OCI-LY7 (cell line): Measurements from ENCODE around the gene RPL29. TPM values are rescaled to one million over a fixed set of nuclear protein-coding genes. Genes with fewer than 3 reads are reported as not detected.

ENCODE experiments used
- BruUV-seq: library from RNA; stranded (reverse); fragments of 400-500 nt; replicated peaks from 2 replicates; lab custom pipeline; 2021; lab: Mats Ljungman, UMichigan
- CTCF ChIA-PET: fragments of 300-600 bp; sonication (Branson Sonifier 250); formaldehyde crosslinking; loops from one replicate; lab custom pipeline; 2022; ENCODE audit warnings: antibody characterized with exemption; ENCODE audit not compliant: unreplicated experiment; lab: Charles Lee
- POLR2A ChIA-PET: fragments of 300-600 bp; sonication (Branson Sonifier 250); formaldehyde crosslinking; loops from one replicate; lab custom pipeline; 2022; ENCODE audit warnings: antibody characterized with exemption; lab: Charles Lee
- DNase-seq: peaks from one replicate; pipeline ENCODE4 v3.0.0-alpha.2; 2015; ENCODE audit warnings: low spot score
- H2AFZ ChIP-seq: fragments of 200-600 bp; sonication (generic), shearing (Covaris generic); 2 replicates; pipeline ENCODE4 v1.6.1; 2014; ENCODE audit warnings: mild to moderate bottlenecking, antibody characterized with exemption, low read length, moderate library complexity
- H3K27ac ChIP-seq: fragments of 200-600 bp; sonication (generic); 2 replicates; pipeline ENCODE4 v1.5.1; 2014; ENCODE audit warnings: mixed run types, low read depth, mild to moderate bottlenecking, moderate library complexity, low read length, inconsistent platforms; ENCODE audit not compliant: poor library complexity, severe bottlenecking
- H3K36me3 ChIP-seq: fragments of 200-600 bp; sonication (generic); 2 replicates; pipeline ENCODE4 v1.6.1; 2014; ENCODE audit warnings: mild to moderate bottlenecking, antibody characterized with exemption, low read length, moderate library complexity, mixed read lengths; ENCODE audit not compliant: insufficient read depth
- H3K4me1 ChIP-seq: fragments of 200-600 bp; sonication (generic); 2 replicates; pipeline ENCODE4 v1.5.1; 2014; ENCODE audit warnings: mild to moderate bottlenecking, low read length; ENCODE audit not compliant: insufficient read depth, poor library complexity, severe bottlenecking
- H3K4me2 ChIP-seq: fragments of 200-600 bp; sonication (generic); 2 replicates; pipeline ENCODE4 v1.6.1; 2014; ENCODE audit warnings: mild to moderate bottlenecking, low read length
- H3K4me3 ChIP-seq: fragments of 200-600 bp; sonication (generic); 2 replicates; pipeline ENCODE4 v1.5.1; 2014; ENCODE audit warnings: mild to moderate bottlenecking, low read depth, low read length; ENCODE audit not compliant: poor library complexity, severe bottlenecking
- H3K79me2 ChIP-seq: fragments of 200-600 bp; sonication (generic); 2 replicates; pipeline ENCODE4 v1.6.1; 2016; ENCODE audit warnings: low read depth, mild to moderate bottlenecking, low read length, moderate library complexity, mixed read lengths; ENCODE audit not compliant: insufficient read depth
- H3K9me2 ChIP-seq: fragments of 200-600 bp; sonication (generic); 2 replicates; pipeline ENCODE4 v1.6.1; 2016; ENCODE audit warnings: mild to moderate bottlenecking, low read length, mixed read lengths; ENCODE audit not compliant: insufficient read depth
- H3K9me3 ChIP-seq: fragments of 200-600 bp; sonication (generic); 2 replicates; pipeline ENCODE4 v1.6.1; 2014; ENCODE audit warnings: mild to moderate bottlenecking, mixed run types, low read length, mixed read lengths
- H4K20me1 ChIP-seq: fragments of 200-600 bp; sonication (generic); 2 replicates; pipeline ENCODE4 v1.6.1; 2014; ENCODE audit warnings: mild to moderate bottlenecking, antibody characterized with exemption, low read length, moderate library complexity, mixed read lengths; ENCODE audit not compliant: insufficient read depth
- EZH2phosphoT487 ChIP-seq: fragments of 200-600 bp; sonication (generic); IDR thresholded peaks from 2 replicates; pipeline ENCODE4 v1.6.1; 2018; ENCODE audit warnings: low read depth, borderline replicate concordance, mild to moderate bottlenecking, mixed run types, antibody characterized with exemption, low read length, moderate library complexity, mixed read lengths
- intact Hi-C: fragments of 100-400 bp; cut with micrococcal nuclease; formaldehyde crosslinking; loops from one replicate; pipeline ENCODE4 v1.10.0; 2022; ENCODE audit not compliant: unreplicated experiment
- total RNA-seq, 2 experiments: library from RNA; depleted of rRNA in 1 of 2; stranded (reverse); fragments of >200 nt in 1 of 2; shearing (Covaris generic) in 1 of 2; gene quantifications; 2 replicates each; pipeline ENCODE4 v1.2.3, GENCODE V29; 2014 to 2022
- TF ChIP-seq, protein P1 (sequence below): fragments of 200-600 bp; sonication (generic); conservative IDR thresholded peaks from 2 replicates; pipeline ENCODE4 v1.5.1; 2014; ENCODE audit warnings: mild to moderate bottlenecking, antibody characterized with exemption, low read length, moderate library complexity, mixed read lengths

Gene RPL29
- total RNA-seq, 2 experiments from 2014 or later, result 1,535 to 1,781 TPM

DNA sequence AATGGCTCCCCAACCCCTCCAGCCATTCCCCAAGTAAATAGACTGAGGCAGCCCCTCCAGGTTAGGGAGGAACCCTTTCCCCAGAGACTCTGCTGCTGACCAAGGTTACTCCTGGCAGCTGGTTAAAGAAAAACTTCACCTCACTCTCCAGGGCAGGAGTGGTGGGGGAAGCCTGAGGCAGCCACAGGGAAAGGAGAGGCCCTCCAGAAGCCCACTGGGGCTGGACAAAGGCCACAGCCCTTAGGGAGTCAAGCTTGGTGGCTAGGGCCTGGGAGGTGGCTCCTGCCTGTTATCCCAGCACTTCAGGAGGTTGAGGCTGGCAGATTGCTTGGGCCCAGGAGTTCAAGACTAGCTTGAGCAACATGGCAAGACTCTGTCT, 11.4 kb downstream of the RPL29 start:
- no peaks in the 10 kb centered on the region for H4K20me1 ChIP-seq
- no peaks in the 10 kb centered on the region for H3K9me2 ChIP-seq
- no peak overlapping the region for H2AFZ ChIP-seq
- TF ChIP-seq EZH2phosphoT487, result no peak
- TF ChIP-seq, protein P1, sequence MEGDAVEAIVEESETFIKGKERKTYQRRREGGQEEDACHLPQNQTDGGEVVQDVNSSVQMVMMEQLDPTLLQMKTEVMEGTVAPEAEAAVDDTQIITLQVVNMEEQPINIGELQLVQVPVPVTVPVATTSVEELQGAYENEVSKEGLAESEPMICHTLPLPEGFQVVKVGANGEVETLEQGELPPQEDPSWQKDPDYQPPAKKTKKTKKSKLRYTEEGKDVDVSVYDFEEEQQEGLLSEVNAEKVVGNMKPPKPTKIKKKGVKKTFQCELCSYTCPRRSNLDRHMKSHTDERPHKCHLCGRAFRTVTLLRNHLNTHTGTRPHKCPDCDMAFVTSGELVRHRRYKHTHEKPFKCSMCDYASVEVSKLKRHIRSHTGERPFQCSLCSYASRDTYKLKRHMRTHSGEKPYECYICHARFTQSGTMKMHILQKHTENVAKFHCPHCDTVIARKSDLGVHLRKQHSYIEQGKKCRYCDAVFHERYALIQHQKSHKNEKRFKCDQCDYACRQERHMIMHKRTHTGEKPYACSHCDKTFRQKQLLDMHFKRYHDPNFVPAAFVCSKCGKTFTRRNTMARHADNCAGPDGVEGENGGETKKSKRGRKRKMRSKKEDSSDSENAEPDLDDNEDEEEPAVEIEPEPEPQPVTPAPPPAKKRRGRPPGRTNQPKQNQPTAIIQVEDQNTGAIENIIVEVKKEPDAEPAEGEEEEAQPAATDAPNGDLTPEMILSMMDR, result no peak
- DNase-seq, result no peak
- peaks cover 8% of the 10 kb centered on the region for H3K4me1 ChIP-seq
- BruUV-seq, result no TSS peak
- H3K79me2 ChIP-seq, result no peaks in the 10 kb centered on the region
- H3K4me2 ChIP-seq, result no peak overlapping the region
- intact Hi-C loops, result no loop called here
- CTCF ChIA-PET, result no interaction called here
- H3K4me3 ChIP-seq, result no peak overlapping the region
- H3K9me3 ChIP-seq, result no peaks in the 10 kb centered on the region
- no peak overlapping the region for H3K27ac ChIP-seq
- no peaks in the 10 kb centered on the region for H3K36me3 ChIP-seq
- POLR2A ChIA-PET, result interaction anchor here (0.7 kb wide), 1 partner anchor 136 kb away, joined by 4 read pairs; no protein-coding TSS in a partner anchor

DNA sequence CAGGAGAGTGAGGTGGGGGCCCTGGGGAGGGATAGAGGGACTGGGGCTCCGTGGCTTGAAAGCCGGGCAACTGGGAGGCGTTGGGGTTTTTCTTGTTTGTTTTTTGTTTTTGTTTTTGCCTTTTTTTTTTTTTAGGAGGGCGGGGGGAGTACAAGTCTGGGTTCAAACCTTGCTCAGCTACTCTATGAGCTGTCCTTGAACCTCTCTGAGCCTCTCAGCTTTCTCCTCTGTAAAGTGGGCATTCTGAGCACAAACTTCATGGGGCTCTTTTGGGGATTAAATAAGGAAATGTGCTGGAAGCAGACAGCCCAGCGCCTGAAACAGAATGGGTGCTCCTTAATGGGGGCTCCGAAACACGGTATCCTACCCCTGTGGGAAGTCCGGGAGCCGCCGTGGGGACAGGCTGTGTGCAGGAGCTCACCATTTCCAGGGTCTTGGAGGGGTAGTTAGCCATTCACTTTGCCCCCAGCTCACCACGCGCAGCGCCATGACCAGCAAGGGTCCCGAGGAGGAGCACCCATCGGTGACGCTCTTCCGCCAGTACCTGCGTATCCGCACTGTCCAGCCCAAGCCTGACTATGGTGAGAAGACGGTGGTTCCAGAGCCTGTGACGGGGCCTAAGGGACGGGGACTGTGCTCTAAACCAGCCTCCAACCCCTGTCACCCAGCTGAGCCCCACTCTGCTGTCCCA, 12.0 kb downstream of the RPL29 start:
- H3K36me3 ChIP-seq, result no peaks in the 10 kb centered on the region
- intact Hi-C loops, result no loop called here
- no peaks in the 10 kb centered on the region for H3K9me2 ChIP-seq
- H3K4me3 ChIP-seq, result peak overlapping the region; percentile 48
- no TSS peak for BruUV-seq
- no peaks in the 10 kb centered on the region for H4K20me1 ChIP-seq
- no peak for DNase-seq
- CTCF ChIA-PET, result no interaction called here
- H3K4me2 ChIP-seq, result peak overlapping the region; percentile 57; the same call in 1 of the 2 replicates
- H3K79me2 ChIP-seq, result no peaks in the 10 kb centered on the region
- POLR2A ChIA-PET, result interaction anchor here (0.7 to 1.1 kb wide), 2 partner anchors 9 to 136 kb away, joined by 4 read pairs; no protein-coding TSS in a partner anchor
- TF ChIP-seq EZH2phosphoT487, result no peak
- TF ChIP-seq, protein P1, result no peak
- H2AFZ ChIP-seq, result 0 out of 2 replicates have a peak overlapping the region, but pooled peaks have one; percentile 28
- H3K4me1 ChIP-seq, result peaks cover 8% of the 10 kb centered on the region
- H3K9me3 ChIP-seq, result no peaks in the 10 kb centered on the region
- no peak overlapping the region for H3K27ac ChIP-seq
